GM18909 (cell line): ENCODE measurements around the gene ABCC9.

Experiments used
- ATAC-seq: cut with Tn5 transposase; IDR thresholded peaks from one replicate; pipeline ENCODE4 v1.9.1; 2021; ENCODE audit warnings: mild to moderate bottlenecking; ENCODE audit not compliant: unreplicated experiment, poor library complexity

Gene ABCC9

GRCh38 chr12:21940549-21941505 is at the start of gene ABCC9:
Gene ABCC9 (minus strand): TSS chr12:21941426. CDS start chr12:21936674, 4,752 bp downstream.
- peak; percentile 45 for ATAC-seq

GRCh38 chr12:21989819-21990412 is 48.7 kb upstream of the ABCC9 start:
- no peak for ATAC-seq

GRCh38 chr12:21988619-21989018 is 47.4 kb upstream of the ABCC9 start:
- no peak for ATAC-seq

- no peak for ATAC-seq
Observed at GRCh38 chr12:21987755-21988154, 46.5 kb upstream of the ABCC9 start.

- ATAC-seq = no peak
Observed at GRCh38 chr12:21985155-21985554, 43.9 kb upstream of the ABCC9 start.

- ATAC-seq = no peak
Observed at GRCh38 chr12:21984375-21984774, 43.1 kb upstream of the ABCC9 start.

GRCh38 chr12:21983095-21983494 is 41.9 kb upstream of the ABCC9 start:
- no peak for ATAC-seq

GRCh38 chr12:21980544-21980943 is 39.3 kb upstream of the ABCC9 start:
- no peak for ATAC-seq

- ATAC-seq = no peak
Observed at GRCh38 chr12:21975293-21975692, 34.1 kb upstream of the ABCC9 start.

GRCh38 chr12:21973221-21973620 is 32.0 kb upstream of the ABCC9 start:
- no peak for ATAC-seq

- ATAC-seq = no peak
Observed at GRCh38 chr12:21972055-21972454, 30.8 kb upstream of the ABCC9 start.

GRCh38 chr12:21971344-21971743 is 30.1 kb upstream of the ABCC9 start:
- ATAC-seq = no peak

GRCh38 chr12:21962821-21963220 is 21.6 kb upstream of the ABCC9 start:
- ATAC-seq = no peak

- no peak for ATAC-seq
Observed at GRCh38 chr12:21962236-21962635, 21.0 kb upstream of the ABCC9 start.

GRCh38 chr12:21950649-21951048 is 9.4 kb upstream of the ABCC9 start:
- no peak for ATAC-seq

GRCh38 chr12:21949036-21949435 is 7.8 kb upstream of the ABCC9 start:
- ATAC-seq = no peak

- no peak for ATAC-seq
Observed at GRCh38 chr12:21946983-21947382, 5.8 kb upstream of the ABCC9 start.

GRCh38 chr12:21945002-21945401 is 3.8 kb upstream of the ABCC9 start:
- no peak for ATAC-seq

- ATAC-seq = no peak
Observed at GRCh38 chr12:21942377-21942703, 1.1 kb upstream of the ABCC9 start.

- ATAC-seq = peak; percentile 22
Observed at GRCh38 chr12:21941506-21942376, 515 bp upstream of the ABCC9 start.

- ATAC-seq = no peak
Observed at GRCh38 chr12:21939435-21939834, 1.8 kb downstream of the ABCC9 start.
